Measurements from ENCODE around the gene NELL1.

The NELL1 gene

GRCh38 chr11:21410513-21410912 lies 741.1 kb downstream of the NELL1 start:
- DNase-seq (ENCODE audit: low read depth in 2 of 3, low spot score in 1 of 3) = no peak

GRCh38 chr11:21411104-21411503 lies 741.7 kb downstream of the NELL1 start:
- DNase-seq (ENCODE audit: low read depth in 2 of 3, low spot score in 1 of 3) = no peak

DNA sequence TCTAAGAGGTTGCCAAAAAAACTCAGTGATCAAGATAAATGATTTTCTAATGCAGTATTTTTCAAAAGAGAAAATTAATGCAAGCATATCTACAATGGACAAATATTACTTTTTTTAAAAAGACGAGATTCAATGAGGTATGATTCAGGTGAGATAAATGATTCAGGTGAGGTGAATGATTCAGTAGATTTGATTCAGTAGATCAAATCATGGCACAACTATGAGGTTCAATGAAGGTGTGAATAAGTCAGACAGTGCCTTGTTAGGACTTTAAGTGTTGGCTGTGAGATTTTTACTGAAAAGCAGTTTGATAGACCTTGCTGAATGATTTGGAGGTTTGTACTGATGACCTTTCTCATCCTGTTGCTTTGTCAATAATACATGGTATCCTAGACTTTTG lies 742.2 kb downstream of the NELL1 start:
- DNase-seq (ENCODE audit: low read depth in 2 of 3, low spot score in 1 of 3) = no peak

GRCh38 chr11:21412652-21413383 lies 743.4 kb downstream of the NELL1 start:
- no peak for DNase-seq (ENCODE audit: low read depth in 2 of 3, low spot score in 1 of 3)

DNA sequence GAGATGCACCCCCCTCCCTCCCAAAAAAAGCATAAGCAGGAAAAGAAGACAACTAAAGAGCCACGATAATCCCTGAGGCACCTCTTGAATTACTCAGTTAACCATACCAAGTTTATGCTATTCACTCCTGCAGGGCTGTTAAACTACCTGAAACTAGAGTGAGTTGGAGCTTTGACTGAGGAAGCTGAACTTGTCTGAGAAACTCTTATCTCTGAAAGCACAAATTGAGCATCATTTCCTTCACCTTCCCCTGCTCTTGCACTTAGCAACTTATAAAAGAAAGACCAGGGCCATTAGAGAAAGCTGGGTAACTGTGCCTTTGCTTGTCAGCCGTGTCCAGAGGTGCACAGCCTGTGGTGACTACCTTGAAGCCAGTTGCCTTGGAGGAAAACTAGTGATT lies 745.6 kb downstream of the NELL1 start:
- no peak for DNase-seq (ENCODE audit: low read depth in 2 of 3, low spot score in 1 of 3)

- DNase-seq (ENCODE audit: low read depth in 2 of 3, low spot score in 1 of 3) = no peak
Observed at GRCh38 chr11:21415606-21416005, 746.2 kb downstream of the NELL1 start.

- no peak for DNase-seq (ENCODE audit: low read depth in 2 of 3, low spot score in 1 of 3)
Observed at GRCh38 chr11:21421711-21422329, 752.4 kb downstream of the NELL1 start.

GRCh38 chr11:21426931-21427330 lies 757.5 kb downstream of the NELL1 start:
- DNase-seq (ENCODE audit: low read depth in 2 of 3, low spot score in 1 of 3) = no peak

GRCh38 chr11:21427726-21428125 lies 758.3 kb downstream of the NELL1 start:
- DNase-seq (ENCODE audit: low read depth in 2 of 3, low spot score in 1 of 3) = no peak

DNA sequence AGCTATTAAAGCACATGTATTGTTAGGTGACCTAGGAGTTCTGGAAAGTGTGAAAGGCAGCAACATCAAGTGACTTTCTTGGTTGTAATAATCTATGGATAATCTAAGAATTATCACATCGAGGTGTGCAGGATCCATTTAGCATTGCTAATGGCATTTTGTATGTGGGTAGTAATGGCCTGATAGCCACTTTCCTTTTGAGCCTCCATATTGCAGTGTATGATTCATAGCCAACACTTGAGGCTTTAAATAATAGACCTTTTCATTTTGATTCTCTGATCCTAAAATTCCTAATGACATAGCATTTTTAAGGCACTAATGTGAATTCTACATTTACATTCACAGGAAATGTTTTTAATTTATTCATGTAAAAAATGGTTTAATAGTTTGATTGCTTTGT lies 759.4 kb downstream of the NELL1 start:
- DNase-seq (ENCODE audit: low read depth in 2 of 3, low spot score in 1 of 3) = no peak

DNA sequence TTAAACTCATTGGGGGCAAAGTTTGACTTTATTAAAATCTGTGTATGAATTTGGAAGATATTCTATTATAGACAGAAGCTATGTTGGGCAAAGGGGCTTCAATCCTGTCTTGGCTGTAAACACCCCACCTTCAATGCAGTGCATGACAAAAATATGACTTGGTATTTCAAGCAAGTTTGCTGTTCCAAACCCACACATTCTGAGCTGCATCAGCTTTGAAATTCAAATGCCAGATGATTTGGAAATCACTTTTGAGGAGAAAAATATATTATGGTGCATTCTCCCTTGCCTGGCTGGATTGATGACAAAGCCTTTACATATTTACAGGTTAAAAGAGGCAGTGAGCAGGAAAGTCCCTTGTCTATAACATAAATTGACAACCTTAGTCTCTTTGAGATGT lies 760.0 kb downstream of the NELL1 start:
- no peak for DNase-seq (ENCODE audit: low read depth in 2 of 3, low spot score in 1 of 3)

DNA sequence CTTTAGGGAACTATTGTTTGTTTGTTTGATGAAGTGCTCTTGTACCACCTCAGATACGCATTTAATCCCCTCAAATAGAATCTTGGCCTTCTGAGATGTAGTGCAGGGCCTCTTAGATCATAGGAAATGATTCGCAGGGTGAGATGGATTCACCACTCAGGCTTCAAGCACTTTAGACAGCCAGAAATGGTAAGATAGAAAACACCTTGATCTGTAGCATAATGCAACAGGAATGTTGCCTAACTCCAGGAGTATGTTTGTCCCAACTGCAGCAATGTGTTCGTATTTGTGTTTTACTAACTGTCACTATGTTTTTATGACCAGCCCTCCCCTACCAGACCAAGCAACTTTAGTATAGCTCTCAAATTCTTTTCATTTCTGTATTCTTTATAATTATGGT lies 761.2 kb downstream of the NELL1 start:
- DNase-seq (ENCODE audit: low read depth in 2 of 3, low spot score in 1 of 3) = no peak

DNA sequence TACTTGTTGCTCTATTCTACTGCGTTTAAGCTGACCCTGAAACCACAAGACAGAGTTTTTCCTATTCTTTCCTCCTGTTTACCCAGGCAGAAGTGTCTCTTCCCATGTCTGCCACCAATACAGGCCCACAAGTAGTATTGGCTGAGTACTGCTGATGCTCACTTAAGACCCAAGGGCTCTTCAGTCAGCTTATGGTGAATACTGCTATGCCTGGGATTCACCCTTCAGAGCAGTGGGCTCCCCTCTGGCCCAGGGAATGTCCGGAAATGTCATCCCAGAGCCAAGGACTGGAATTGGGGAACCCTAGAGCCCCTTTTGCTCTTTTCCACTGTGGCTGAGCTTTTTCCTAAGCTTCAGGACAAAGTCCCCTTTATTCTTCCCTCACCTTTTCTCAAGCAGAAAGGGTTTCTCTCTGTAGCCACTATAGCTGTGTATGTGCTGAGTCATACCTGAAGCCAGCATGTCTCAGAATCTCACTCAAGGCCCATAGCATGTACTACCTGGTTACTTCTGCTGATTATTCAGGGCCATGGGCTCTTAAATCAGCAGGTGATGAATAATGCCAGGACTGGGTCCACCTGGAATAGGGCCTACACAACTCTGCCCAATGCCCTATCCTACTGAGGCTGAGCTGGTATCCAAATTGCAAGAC lies 777.7 kb downstream of the NELL1 start:
- DNase-seq (ENCODE audit: low read depth in 2 of 3, low spot score in 1 of 3) = no peak

- no peak for DNase-seq (ENCODE audit: low read depth in 2 of 3, low spot score in 1 of 3)
Observed at GRCh38 chr11:21447871-21448270, 778.5 kb downstream of the NELL1 start.

GRCh38 chr11:21456186-21456585 lies 786.8 kb downstream of the NELL1 start:
- no peak for DNase-seq (ENCODE audit: low read depth in 2 of 3, low spot score in 1 of 3)

- no peak for DNase-seq (ENCODE audit: low read depth in 2 of 3, low spot score in 1 of 3)
Observed at GRCh38 chr11:21460082-21460481, 790.7 kb downstream of the NELL1 start.

DNA sequence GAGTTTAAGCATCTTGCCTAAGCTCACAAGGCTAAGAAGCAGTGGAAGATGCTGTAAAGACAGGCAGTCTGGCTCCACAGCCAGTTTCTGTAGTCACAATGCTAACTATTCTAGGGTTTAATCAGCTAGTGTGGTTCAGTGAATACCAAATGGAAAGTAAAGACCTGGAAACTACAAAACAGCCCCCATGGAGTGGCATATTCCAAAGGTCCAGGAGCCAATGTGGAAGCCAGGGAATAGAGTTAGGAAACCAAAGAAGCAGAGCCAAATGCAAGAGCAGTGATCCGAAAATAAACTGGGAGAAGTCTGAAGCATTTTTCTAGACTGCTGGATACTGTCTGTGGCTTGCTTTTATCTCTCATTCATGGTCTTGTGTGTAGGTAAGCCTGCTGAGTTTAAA lies 792.3 kb downstream of the NELL1 start:
- no peak for DNase-seq (ENCODE audit: low read depth in 2 of 3, low spot score in 1 of 3)

DNA sequence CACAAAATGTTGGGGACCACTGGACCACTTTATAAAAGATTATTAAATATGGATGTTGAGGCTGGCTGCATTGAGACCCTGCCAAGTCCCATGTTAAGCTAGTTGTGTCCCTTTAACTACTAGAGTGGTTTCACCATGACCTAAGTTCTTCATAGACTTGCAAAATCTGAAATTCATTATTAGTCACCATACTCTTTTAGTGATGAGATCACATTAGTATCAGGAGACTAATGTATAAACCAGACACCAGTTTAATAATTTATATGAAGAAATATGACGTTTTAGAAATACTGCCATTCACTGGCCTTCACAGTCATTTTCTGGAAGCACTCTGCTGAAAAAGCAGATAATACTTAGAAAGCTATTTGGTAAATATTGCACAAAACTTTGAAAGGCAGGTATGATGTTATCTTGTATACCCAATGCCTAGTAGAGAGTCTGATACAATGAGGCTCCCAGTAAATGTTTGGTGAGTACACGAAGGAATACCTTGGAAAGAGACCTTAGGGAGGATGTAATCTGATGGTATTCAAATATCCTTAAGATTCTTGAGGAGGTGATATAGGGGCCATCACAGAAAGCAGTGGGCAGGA lies 795.3 kb downstream of the NELL1 start:
- DNase-seq (ENCODE audit: low read depth in 2 of 3, low spot score in 1 of 3) = no peak

- DNase-seq (ENCODE audit: low read depth in 2 of 3, low spot score in 1 of 3) = no peak
Observed at GRCh38 chr11:21465203-21465602, 795.8 kb downstream of the NELL1 start.

GRCh38 chr11:21465920-21466319 lies 796.5 kb downstream of the NELL1 start:
- no peak for DNase-seq (ENCODE audit: low read depth in 2 of 3, low spot score in 1 of 3)

DNA sequence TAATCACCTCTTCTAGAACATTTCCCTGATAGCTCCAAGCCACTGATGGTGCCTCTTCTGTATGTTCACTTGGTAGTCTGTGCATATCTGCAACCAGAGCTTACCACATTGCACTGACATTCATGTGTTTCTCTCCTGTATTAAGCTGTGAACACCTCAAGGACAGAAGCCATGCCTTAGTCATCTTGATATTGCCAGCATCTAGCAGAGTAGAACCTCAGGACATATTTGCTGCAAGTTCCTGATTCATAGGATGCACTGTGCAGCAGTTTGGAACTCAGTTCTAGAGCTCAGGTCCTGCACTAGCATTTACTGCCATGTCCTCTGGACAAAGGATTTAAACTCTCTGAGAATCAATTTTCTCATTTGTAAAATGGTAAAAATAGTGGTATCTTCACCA lies 801.1 kb downstream of the NELL1 start:
- no peak for DNase-seq (ENCODE audit: low read depth in 2 of 3, low spot score in 1 of 3)

DNA sequence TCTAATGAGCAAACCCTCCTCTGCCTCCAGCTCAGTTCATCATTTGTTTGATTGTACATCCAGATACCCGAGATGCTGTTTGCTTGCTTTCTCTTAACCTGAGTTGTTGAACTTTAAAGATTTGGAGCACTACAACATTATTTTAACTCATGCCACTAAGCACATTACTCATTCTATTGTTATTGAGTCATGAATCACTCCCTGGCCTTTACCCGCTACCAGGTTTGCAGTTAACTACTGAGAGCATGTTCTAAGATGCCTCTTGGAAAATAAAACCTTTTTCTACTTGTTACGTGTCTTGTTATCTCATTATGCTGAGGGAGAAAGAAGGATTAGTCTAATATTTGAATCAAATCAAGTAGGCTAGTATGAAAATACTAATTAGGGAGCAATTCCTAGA lies 802.9 kb downstream of the NELL1 start:
- DNase-seq (ENCODE audit: low read depth in 2 of 3, low spot score in 1 of 3) = no peak
